ES-I3 (cell line): ENCODE data around the gene ANKS1B.

Source experiments
- H3K36me3 ChIP-seq: 2 replicates; pipeline ENCODE4 v1.6.1; 2013; ENCODE audit warnings: mild to moderate bottlenecking, low read length, control low read depth, moderate library complexity; ENCODE audit not compliant: insufficient read depth
- H3K4me1 ChIP-seq: 2 replicates; pipeline ENCODE4 v1.6.1; 2013; ENCODE audit warnings: mild to moderate bottlenecking, control low read depth, low read length; ENCODE audit not compliant: insufficient read depth
- H3K9ac ChIP-seq: 2 replicates; pipeline ENCODE4 v1.6.1; 2013; ENCODE audit warnings: low read depth, mild to moderate bottlenecking, low read length, moderate library complexity
- H3K9me3 ChIP-seq: 2 replicates; pipeline ENCODE4 v1.6.1; 2013; ENCODE audit warnings: mild to moderate bottlenecking, low read length, moderate library complexity; ENCODE audit not compliant: control insufficient read depth, insufficient read depth

ANKS1B gene

DNA sequence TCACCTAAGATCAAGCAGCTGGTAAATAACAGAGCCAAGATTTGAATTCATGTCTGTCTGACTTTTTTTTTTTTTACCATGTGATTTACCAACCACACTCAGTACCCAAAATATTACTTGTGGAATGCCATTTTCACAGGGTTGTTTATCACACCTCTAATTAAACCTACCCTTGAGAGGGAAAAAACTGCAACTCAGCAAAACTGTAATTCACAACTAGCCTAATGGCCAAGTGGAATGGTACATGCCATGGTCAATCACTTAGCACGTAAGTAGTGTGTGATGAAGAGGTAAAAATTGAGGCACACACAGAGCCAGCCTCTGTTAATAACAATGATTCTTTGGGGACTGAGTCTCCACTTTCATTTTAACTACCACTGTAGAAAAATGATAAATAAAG is 750.0 kb downstream of the ANKS1B start:
- Histone ChIP-seq H3K9me3 (no peaks in the 10 kb centered on the region), H3K36me3 (no peaks in the 10 kb centered on the region), H3K9ac (no peak overlapping the region), H3K4me1 (peaks cover 6% of the 10 kb centered on the region; the same call in 1 of the 2 replicates)

DNA sequence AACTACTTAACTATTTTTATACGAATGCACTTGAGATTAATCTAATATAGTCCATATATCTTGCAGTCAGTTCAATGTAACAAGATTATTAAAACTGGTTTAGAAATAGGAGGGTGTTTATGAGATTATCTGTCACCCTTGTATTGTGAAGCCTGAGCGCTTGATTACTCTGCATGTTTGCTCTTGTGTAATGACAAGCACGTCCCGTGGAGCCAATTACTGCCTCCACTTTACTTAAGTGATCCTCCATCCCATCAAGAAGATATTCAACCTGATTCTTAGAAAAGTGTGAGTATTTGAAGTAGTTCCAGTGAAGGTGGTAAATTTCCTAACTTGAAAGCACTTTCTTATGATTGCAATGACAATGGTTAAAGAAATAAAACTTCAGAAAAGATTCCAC is 752.4 kb downstream of the ANKS1B start:
- Histone ChIP-seq H3K9me3 (no peaks in the 10 kb centered on the region), H3K9ac (no peak overlapping the region), H3K4me1 (no peaks in the 10 kb centered on the region), H3K36me3 (no peaks in the 10 kb centered on the region)

- Histone ChIP-seq H3K4me1 (no peaks in the 10 kb centered on the region), H3K9ac (no peak overlapping the region), H3K9me3 (0 out of 2 replicates have a peak, but pooled peaks cover 2% of the 10 kb centered on the region), H3K36me3 (no peaks in the 10 kb centered on the region)
These were observed 753.7 kb downstream of the ANKS1B start for GRCh38 chr12:99231031-99231430.

GRCh38 chr12:99224237-99224636 is 760.5 kb downstream of the ANKS1B start:
- Histone ChIP-seq H3K4me1 (no peaks in the 10 kb centered on the region), H3K36me3 (no peaks in the 10 kb centered on the region)

DNA sequence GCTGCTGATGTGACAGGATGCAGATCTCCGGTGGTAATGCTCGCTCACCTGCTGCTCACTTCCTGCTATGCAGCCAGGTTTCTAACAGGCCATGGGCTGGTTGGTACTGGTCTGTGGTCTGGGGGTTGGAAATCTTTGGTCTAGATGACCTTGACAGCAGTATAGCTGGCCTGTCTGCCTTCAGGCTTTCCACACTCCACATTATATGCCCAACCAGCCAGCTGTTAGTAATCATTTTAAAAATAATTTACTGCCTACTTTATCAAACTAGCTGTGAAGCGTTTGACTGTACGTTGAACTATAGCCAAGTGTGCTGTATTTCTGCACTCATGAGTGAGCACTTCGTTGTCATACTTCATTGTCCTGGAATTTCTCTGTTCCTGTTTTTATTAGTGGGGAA is 761.2 kb downstream of the ANKS1B start:
- no peaks in the 10 kb centered on the region for H3K36me3 ChIP-seq
- 0 out of 2 replicates have a peak, but pooled peaks cover 2% of the 10 kb centered on the region for H3K9me3 ChIP-seq
- no peaks in the 10 kb centered on the region for H3K4me1 ChIP-seq
- no peak overlapping the region for H3K9ac ChIP-seq

More at GRCh38 chr12:99224237-99224636, 760.5 kb downstream of the ANKS1B start:
- H3K9ac ChIP-seq: no peak overlapping the region
- 0 out of 2 replicates have a peak, but pooled peaks cover 2% of the 10 kb centered on the region for H3K9me3 ChIP-seq

- Histone ChIP-seq H3K9ac (no peak overlapping the region), H3K36me3 (no peaks in the 10 kb centered on the region; the same call in 1 of the 2 replicates), H3K9me3 (peaks cover 16% of the 10 kb centered on the region), H3K4me1 (no peaks in the 10 kb centered on the region)
These were observed 771.7 kb downstream of the ANKS1B start for GRCh38 chr12:99213047-99213446.

- Histone ChIP-seq H3K4me1 (no peaks in the 10 kb centered on the region), H3K9me3 (peaks cover 16% of the 10 kb centered on the region), H3K36me3 (no peaks in the 10 kb centered on the region; the same call in 1 of the 2 replicates), H3K9ac (no peak overlapping the region)
These were observed 772.5 kb downstream of the ANKS1B start for GRCh38 chr12:99212275-99212674.

DNA sequence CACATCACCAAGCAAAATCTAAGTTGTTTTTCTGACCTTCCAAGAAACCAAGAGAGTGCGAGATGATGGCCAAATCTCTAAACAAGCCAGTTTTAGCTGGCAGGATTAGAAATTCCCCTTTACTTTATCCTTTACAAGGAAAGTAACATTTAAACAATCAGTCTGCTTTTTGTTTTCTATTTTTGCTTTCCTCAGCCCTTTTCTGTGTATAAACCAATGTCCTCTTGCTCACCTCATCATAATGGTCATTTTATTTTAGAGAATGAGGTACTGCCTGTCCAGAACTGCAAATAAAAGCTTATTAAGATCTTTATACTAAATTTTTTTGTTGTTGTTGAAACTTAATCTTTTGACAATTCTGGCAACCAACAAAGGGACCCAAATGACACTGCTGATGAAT is 779.6 kb downstream of the ANKS1B start:
- H3K36me3 ChIP-seq: no peaks in the 10 kb centered on the region
- H3K9ac ChIP-seq: no peak overlapping the region
- H3K4me1 ChIP-seq: peaks cover 6% of the 10 kb centered on the region; the same call in 1 of the 2 replicates
- H3K9me3 ChIP-seq: peaks cover 5% of the 10 kb centered on the region; the same call in 1 of the 2 replicates

DNA sequence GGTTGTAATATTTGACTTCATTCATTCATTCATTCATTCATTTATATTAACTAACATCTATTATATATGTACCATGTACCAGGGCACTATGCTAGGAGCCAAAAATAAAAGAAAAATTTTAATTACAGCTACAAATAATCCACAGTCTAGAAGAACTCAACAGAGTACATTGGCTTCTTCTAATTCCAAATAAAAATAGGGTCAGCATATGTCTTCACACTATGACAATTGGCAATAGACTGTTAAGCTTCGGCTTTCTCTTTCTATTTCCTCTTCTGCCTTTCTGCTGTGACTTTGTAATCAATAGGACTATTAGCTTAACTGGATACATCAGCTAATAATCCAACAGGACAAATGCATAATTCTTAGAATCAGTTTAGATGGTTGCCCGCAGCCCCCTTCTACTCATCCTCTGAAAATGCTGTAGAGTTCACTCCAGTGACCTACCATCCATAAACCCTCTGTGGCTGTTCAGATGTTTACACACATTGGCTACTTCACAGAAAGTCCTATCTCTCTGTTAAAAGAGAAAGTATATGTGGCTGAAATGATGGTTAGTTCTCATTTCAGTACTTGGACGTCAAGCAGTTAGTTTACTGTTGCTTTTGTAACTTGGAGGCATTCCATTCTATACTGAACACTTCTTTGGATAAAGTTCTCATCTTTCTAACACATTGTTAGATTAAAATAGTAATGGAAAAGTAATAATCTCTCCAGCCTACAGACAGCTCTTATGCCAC is 782.7 kb downstream of the ANKS1B start:
- no peaks in the 10 kb centered on the region; the same call in 1 of the 2 replicates for H3K9me3 ChIP-seq
- no peaks in the 10 kb centered on the region; the same call in 1 of the 2 replicates for H3K36me3 ChIP-seq
- no peak overlapping the region for H3K9ac ChIP-seq
- H3K4me1 ChIP-seq: peaks cover 6% of the 10 kb centered on the region; the same call in 1 of the 2 replicates

- no peaks in the 10 kb centered on the region; the same call in 1 of the 2 replicates for H3K36me3 ChIP-seq
- no peaks in the 10 kb centered on the region; the same call in 1 of the 2 replicates for H3K9me3 ChIP-seq
- H3K4me1 ChIP-seq: peaks cover 6% of the 10 kb centered on the region; the same call in 1 of the 2 replicates
- no peak overlapping the region for H3K9ac ChIP-seq
These were observed 783.9 kb downstream of the ANKS1B start for GRCh38 chr12:99200711-99201384.

GRCh38 chr12:99195474-99195873 is 789.3 kb downstream of the ANKS1B start:
- no peaks in the 10 kb centered on the region; the same call in 1 of the 2 replicates for H3K36me3 ChIP-seq
- H3K9ac ChIP-seq: no peak overlapping the region
- peaks cover 8% of the 10 kb centered on the region; the same call in 1 of the 2 replicates for H3K4me1 ChIP-seq
- no peaks in the 10 kb centered on the region; the same call in 1 of the 2 replicates for H3K9me3 ChIP-seq

DNA sequence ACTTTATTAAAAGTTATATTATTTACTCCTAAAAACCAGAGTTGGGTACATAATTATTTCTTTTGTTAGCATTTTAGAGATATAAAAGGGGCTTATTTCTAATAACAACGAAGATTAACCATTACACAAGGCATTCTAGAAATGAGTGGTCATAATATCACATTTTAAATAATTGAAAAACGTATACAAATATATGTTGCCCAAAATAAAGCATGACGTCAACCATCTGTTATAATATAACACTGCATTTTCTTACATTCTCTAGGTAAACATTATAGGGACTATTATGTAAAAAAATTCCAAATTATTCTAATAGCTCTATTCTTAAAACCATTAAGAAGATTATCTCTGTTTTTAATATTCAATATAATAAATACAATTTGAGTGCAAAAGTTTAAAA is 792.2 kb downstream of the ANKS1B start:
- Histone ChIP-seq H3K9ac (no peak overlapping the region), H3K9me3 (no peaks in the 10 kb centered on the region), H3K36me3 (no peaks in the 10 kb centered on the region; the same call in 1 of the 2 replicates), H3K4me1 (peaks cover 8% of the 10 kb centered on the region; the same call in 1 of the 2 replicates)

DNA sequence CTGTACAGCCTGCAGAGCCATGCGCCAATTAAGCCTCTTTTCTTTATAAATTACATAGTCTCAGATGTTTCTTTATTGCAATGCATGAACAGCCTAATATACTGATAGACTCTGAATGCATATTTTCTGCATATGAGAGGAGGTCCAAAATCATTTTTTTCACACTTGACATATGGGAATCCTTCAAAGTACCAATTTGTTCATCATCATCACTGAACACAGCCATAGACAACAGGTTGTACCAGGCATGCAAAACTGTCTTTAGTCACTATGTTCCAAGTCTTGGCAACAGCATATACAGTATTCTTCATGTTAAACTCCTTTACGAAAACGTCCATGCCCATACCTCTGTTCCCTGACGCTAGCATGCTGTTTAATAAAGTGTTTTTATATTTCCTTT is 807.9 kb downstream of the ANKS1B start:
- no peaks in the 10 kb centered on the region for H3K9me3 ChIP-seq
- H3K36me3 ChIP-seq: no peaks in the 10 kb centered on the region
- H3K4me1 ChIP-seq: no peaks in the 10 kb centered on the region
- H3K9ac ChIP-seq: no peak overlapping the region

DNA sequence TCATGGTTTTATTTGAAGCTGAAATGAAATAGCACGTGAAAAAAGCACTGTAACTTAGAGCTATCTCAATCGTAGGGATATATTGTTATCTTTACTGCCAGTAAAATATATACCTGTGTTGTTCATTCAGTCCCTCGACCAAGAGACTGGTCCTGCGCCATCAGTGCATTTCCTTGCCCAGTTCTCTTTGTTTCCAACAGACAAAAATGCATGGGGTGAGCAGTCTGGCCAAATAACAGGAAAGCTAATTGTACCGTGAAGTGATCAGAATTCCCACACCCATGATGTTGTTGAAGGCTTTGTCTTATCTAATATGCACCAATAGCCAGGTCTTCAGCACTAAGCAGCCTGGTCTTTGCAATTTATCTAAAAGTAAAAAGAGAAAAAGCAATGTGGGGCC is 814.3 kb downstream of the ANKS1B start:
- no peaks in the 10 kb centered on the region for H3K9me3 ChIP-seq
- no peak overlapping the region for H3K9ac ChIP-seq
- H3K36me3 ChIP-seq: no peaks in the 10 kb centered on the region
- no peaks in the 10 kb centered on the region for H3K4me1 ChIP-seq
